Fibroblast of lung (primary cell): ENCODE data around the gene PCBP3. TPM values are rescaled to one million over a fixed set of nuclear protein-coding genes. Genes with fewer than 3 reads are reported as not detected.

ENCODE experiments used
- DNase-seq, 2 donors: peaks; one replicate each; pipeline versions ENCODE4 v3.0.0 to v3.0.0-alpha.2; 2010; ENCODE audit warnings: low read depth in 2 of 2
- H2AFZ ChIP-seq: 2 replicates; pipeline ENCODE4 v1.5.1; 2012; ENCODE audit warnings: low read length, control low read depth, inconsistent platforms
- H3K27ac ChIP-seq: 2 replicates; pipeline ENCODE4 v1.5.1; 2011; ENCODE audit warnings: low read length, control low read depth; ENCODE audit not compliant: insufficient read depth
- H3K27me3 ChIP-seq: 2 replicates; pipeline ENCODE4 v1.5.1; 2011; ENCODE audit warnings: mild to moderate bottlenecking, low read length; ENCODE audit not compliant: control insufficient read depth, insufficient read depth
- H3K36me3 ChIP-seq: 2 replicates; pipeline ENCODE4 v1.5.1; 2011; ENCODE audit warnings: low read length; ENCODE audit not compliant: control insufficient read depth, insufficient read depth
- H3K4me1 ChIP-seq: 2 replicates; pipeline ENCODE4 v1.5.1; 2011; ENCODE audit warnings: low read length; ENCODE audit not compliant: control insufficient read depth, insufficient read depth; ENCODE audit errors: extremely low read depth
- H3K4me2 ChIP-seq: 2 replicates; pipeline ENCODE4 v1.5.1; 2011; ENCODE audit warnings: low read length, control low read depth; ENCODE audit not compliant: insufficient read depth; ENCODE audit errors: extremely low read depth
- H3K4me3 ChIP-seq, 4 experiments: fragments of 200-600 bp in 1 of 4; sonication (generic) in 1 of 4; replicated peaks in 1 of 4; 2 replicates each; pipeline ENCODE4 v1.5.1; 2011 to 2016; ENCODE audit warnings: low read length in 4 of 4, low read depth in 3 of 4, mild to moderate bottlenecking in 3 of 4, control low read depth in 2 of 4, inconsistent platforms in 1 of 4, mixed read lengths in 1 of 4; ENCODE audit not compliant: insufficient read depth in 1 of 4; ENCODE audit errors: control extremely low read depth in 1 of 4
- H3K79me2 ChIP-seq: 2 replicates; pipeline ENCODE4 v1.5.1; 2012; ENCODE audit warnings: mild to moderate bottlenecking, low read length, inconsistent platforms; ENCODE audit not compliant: control insufficient read depth, insufficient read depth
- H3K9ac ChIP-seq: 2 replicates; pipeline ENCODE4 v1.5.1; 2011; ENCODE audit warnings: mild to moderate bottlenecking, low read length, control low read depth; ENCODE audit not compliant: insufficient read depth
- H3K9me3 ChIP-seq: 2 replicates; pipeline ENCODE4 v1.5.1; 2012; ENCODE audit warnings: low read depth, low read length; ENCODE audit not compliant: control insufficient read depth, insufficient read depth
- H4K20me1 ChIP-seq: 2 replicates; pipeline ENCODE4 v1.5.1; 2011; ENCODE audit warnings: low read length; ENCODE audit not compliant: control insufficient read depth, insufficient read depth; ENCODE audit errors: extremely low read depth
- CTCF ChIP-seq, 2 donors: IDR thresholded peaks in 1 of 2; conservative IDR thresholded peaks in 1 of 2; 1 replicate in 1 of 2; 2 replicates in 1 of 2; pipeline ENCODE4 v1.5.1; 2011 to 2012; ENCODE audit warnings: low read length in 2 of 2, control low read depth in 1 of 2, inconsistent platforms in 1 of 2, low read depth in 1 of 2, mild to moderate bottlenecking in 1 of 2
- EZH2 ChIP-seq: IDR thresholded peaks from 2 replicates; pipeline ENCODE4 v1.5.1; 2012; ENCODE audit warnings: low read length, control low read depth, mild to moderate bottlenecking; ENCODE audit errors: missing control alignments
- polyA plus RNA-seq, 2 donors: library from polyadenylated mRNA; depleted of rRNA in 1 of 2; stranded (reverse) in 1 of 2; unstranded in 1 of 2; fragments of >200 nt; gene quantifications; 2 replicates each; pipeline ENCODE4 v1.2.1, GENCODE V29; 2011 to 2012; ENCODE audit warnings: missing spikeins in 1 of 2
- total RNA-seq: library from RNA; depleted of rRNA; stranded (reverse); fragments of >200 nt; gene quantifications from 2 replicates; pipeline ENCODE4 v1.2.1, GENCODE V29; 2014

PCBP3 gene
- total and polyA plus RNA-seq, 2 donors (not counting 1 experiment from before 2014, with no cell fraction given), result 0.51 to 1.7 TPM

GRCh38 chr21:45833414-45833813 is 189.9 kb downstream of the PCBP3 start:
- no peaks in the 10 kb centered on the region for H3K4me1 ChIP-seq
- no peak for DNase-seq

GRCh38 chr21:45834026-45834715 is 190.6 kb downstream of the PCBP3 start:
- Histone ChIP-seq H3K79me2 (no peaks in the 10 kb centered on the region), H4K20me1 (no peaks in the 10 kb centered on the region), H3K4me1 (no peaks in the 10 kb centered on the region), H3K9me3 (no peaks in the 10 kb centered on the region), H3K9ac (no peak overlapping the region), H3K4me3 (no peak overlapping the region), H3K4me2 (no peak overlapping the region), H2AFZ (no peak overlapping the region), H3K27ac (no peak overlapping the region), H3K36me3 (no peaks in the 10 kb centered on the region), H3K27me3 (no peaks in the 10 kb centered on the region)
- DNase-seq, result no peak
- TF ChIP-seq CTCF (conservative IDR thresholded peaks at IDR 0.05 in 1 of 2, IDR thresholded peaks at IDR 0.05 in 1 of 2; ENCODE audit: low read depth in 1 of 2, low read length in 2 of 2) (no peak), EZH2 (no peak)

More at GRCh38 chr21:45833414-45833813, 189.9 kb downstream of the PCBP3 start:
- no peak for TF ChIP-seq CTCF (conservative IDR thresholded peaks at IDR 0.05 in 1 of 2, IDR thresholded peaks at IDR 0.05 in 1 of 2; ENCODE audit: low read depth in 1 of 2, low read length in 2 of 2)
- Histone ChIP-seq H2AFZ (no peak overlapping the region), H3K4me3 (no peak overlapping the region), H3K4me2 (no peak overlapping the region), H3K9ac (no peak overlapping the region), H4K20me1 (no peaks in the 10 kb centered on the region), H3K79me2 (no peaks in the 10 kb centered on the region), H3K36me3 (no peaks in the 10 kb centered on the region), H3K27me3 (no peaks in the 10 kb centered on the region), H3K27ac (no peak overlapping the region), H3K9me3 (no peaks in the 10 kb centered on the region)

GRCh38 chr21:45834821-45835293 is 191.3 kb downstream of the PCBP3 start:
- Histone ChIP-seq H3K4me1 (no peaks in the 10 kb centered on the region), H2AFZ (no peak overlapping the region), H3K79me2 (no peaks in the 10 kb centered on the region), H3K4me2 (no peak overlapping the region), H3K4me3 (no peak overlapping the region), H4K20me1 (no peaks in the 10 kb centered on the region), H3K9me3 (no peaks in the 10 kb centered on the region), H3K36me3 (no peaks in the 10 kb centered on the region), H3K27ac (no peak overlapping the region), H3K9ac (no peak overlapping the region), H3K27me3 (no peaks in the 10 kb centered on the region)
- TF ChIP-seq CTCF (conservative IDR thresholded peaks at IDR 0.05 in 1 of 2, IDR thresholded peaks at IDR 0.05 in 1 of 2; ENCODE audit: low read depth in 1 of 2, low read length in 2 of 2) (no peak), EZH2 (no peak)
- no peak for DNase-seq
